ACHN (cell line): ENCODE results near the gene FOXP1.
A peak's percentile ranks its signal among the peaks of the same experiment; 100 is the strongest.

ENCODE experiments used
- DNase-seq: peaks from one replicate; pipeline ENCODE4 v3.0.0-alpha.2; 2015
- in situ Hi-C: cut with HindIII; loops from 2 replicates; pipeline ENCODE4 v1.10.0; 2017; ENCODE audit warnings: low sequenced_read_pairs, low pct_ligation_motif_present, low pct_unique_long_range_greater_than_20kb

FOXP1 gene

GRCh38 chr3:71111784-71112440, 471.6 kb downstream of the FOXP1 start:
- DNase-seq: peak; percentile 37
- in situ Hi-C loops: no loop called here

- in situ Hi-C loops: no loop called here
- DNase-seq: no peak
Observed at GRCh38 chr3:71110385-71111222, 472.9 kb downstream of the FOXP1 start.

DNA sequence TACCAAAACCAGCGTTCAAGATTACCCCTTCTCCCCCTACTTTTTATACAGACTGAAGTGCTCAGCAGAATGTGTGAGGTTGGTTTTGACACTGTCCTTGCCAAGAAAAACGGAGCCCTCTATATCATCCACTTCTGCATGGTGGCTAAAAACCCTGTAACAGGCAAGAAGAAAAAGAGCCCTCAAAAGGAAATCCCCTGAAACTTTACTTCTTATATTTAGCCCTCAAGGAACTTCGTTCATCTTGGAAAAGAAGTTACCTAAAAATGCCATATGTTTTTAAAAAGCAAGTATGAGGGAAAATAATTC, 473.6 kb downstream of the FOXP1 start:
- no peak for DNase-seq
- in situ Hi-C loops: no loop called here

GRCh38 chr3:71109241-71109976, 474.1 kb downstream of the FOXP1 start:
- no peak for DNase-seq
- in situ Hi-C loops: no loop called here

DNA sequence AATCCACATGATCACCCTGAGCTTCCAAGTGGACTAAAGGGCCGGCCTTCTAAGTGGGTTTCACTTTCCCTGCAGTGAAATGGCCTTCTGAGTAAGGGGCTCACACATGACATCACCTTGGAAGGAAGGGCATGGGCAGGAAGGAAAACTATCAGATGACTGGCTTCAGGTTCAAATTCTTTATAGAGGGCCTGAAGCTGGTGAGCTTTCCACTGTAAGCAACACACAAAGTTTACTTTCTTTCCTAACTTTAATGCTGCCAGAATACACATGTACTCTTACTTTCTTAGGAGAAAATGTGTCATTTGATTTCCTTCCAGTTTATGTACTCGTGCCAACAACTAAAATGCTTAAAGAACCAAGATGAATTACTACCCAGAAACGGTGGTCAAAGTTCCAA, 475.6 kb downstream of the FOXP1 start:
- DNase-seq: no peak
- in situ Hi-C loops: no loop called here

- in situ Hi-C loops: no loop called here
- no peak for DNase-seq
Observed at GRCh38 chr3:71104976-71105375, 478.6 kb downstream of the FOXP1 start.

DNA sequence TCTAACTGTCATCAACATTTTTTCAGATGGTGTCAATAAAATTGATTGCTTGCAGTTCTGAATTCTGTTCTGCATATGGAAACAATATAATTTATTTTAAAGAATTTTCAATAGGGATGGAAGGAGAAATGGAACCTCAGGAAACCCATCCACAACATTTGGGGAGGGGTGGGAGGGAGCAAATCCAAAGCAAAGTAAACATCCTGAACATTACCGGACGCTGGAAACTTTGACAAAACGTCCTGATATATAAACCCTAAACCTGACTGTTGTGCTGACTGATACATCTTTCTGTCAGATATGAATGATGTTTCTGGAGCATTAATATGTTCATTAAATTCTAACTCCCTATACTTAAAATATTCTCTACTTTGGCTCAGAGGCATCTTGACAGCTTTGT, 479.0 kb downstream of the FOXP1 start:
- no peak for DNase-seq
- in situ Hi-C loops: no loop called here

GRCh38 chr3:71104121-71104541, 479.4 kb downstream of the FOXP1 start:
- in situ Hi-C loops: no loop called here
- no peak for DNase-seq

DNA sequence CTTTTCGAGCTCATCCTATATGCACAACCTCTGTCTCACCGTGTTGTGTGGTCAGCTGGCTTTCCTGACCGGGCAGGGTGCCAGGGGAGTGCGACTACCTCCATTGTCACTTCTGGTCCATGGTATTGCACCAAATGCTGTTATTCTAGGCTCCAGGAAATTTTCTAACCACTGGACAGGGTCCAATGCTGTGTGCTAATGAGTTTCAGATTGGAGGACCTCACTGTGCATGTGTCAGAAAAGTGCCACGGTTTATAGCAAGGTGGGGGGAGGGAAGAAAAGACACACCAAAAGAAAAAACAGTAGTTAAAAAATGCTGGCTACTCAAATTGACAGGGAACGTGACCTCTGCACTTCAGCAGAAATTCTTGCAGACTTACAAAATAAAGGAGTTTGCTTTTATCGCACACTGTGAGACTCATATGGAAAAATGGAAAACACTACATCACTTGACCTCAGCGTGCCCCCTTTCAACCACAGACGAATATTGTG, 480.1 kb downstream of the FOXP1 start:
- DNase-seq: peak; percentile 14
- in situ Hi-C loops: no loop called here

DNA sequence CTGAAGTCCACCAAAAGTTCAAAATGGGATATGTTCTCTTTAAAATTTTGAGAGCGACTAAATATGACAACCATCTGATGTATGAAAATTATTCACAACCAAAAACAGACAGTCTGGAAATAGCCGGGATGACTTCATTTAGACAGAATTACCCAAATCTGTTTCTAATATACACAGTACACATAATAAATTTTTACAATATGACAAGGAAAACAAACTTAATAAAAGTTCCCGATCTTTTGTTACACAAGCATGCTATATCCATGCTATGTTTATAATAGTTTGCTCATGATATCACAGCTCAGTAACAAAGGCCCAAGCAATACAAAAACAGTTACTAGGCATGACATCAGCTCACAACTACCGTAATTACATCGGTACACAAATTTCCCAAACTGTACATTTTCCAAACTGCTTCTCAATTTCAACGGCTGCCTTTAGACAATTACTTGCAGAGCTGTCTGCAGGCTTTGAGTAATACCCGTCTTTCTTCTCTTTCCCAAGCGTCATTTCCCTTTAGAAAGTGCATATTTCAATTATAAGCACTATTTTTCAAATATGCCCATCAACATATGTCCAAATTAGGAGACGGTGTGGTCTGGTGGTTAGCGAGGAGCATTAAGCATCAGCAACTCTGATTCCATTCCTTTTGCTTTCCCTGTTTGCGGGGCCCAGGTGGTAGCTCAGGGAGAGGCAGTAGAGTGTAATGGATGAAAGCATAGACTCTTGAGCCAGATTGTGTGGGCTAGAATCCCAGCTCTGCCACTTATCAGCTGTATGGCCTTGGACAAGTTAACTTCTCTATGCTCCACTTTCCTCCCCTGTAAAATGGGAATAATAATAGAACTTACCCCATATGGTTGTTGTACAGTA, 481.2 kb downstream of the FOXP1 start:
- DNase-seq: peak; percentile 25
- in situ Hi-C loops: no loop called here

DNA sequence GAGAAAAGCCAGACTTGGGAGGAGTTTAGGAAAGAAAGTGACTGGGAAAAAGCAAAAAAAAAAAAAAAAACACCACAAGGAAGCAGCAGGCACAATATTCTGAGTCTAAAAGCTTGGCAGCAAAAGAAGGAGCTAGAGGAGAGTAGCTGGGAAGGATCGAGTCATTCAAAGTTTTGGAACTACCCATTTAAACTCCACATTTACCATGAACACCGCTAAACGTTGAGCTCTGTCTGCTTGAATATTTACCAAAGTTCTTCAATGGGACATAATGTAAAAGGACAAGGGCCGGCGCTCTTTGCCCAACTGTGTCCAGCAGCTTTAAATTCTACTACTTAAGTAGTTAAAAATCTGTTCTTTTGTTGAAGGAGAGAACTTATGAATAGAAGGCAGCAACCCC, 481.9 kb downstream of the FOXP1 start:
- in situ Hi-C loops: no loop called here
- peak; percentile 21 for DNase-seq

GRCh38 chr3:71101014-71101413, 482.5 kb downstream of the FOXP1 start:
- in situ Hi-C loops: no loop called here
- DNase-seq: peak; percentile 57

- in situ Hi-C loops: no loop called here
- peak; percentile 33 for DNase-seq
Observed at GRCh38 chr3:71099997-71100719, 483.4 kb downstream of the FOXP1 start.

GRCh38 chr3:71097557-71097956, 486.0 kb downstream of the FOXP1 start:
- DNase-seq: no peak
- in situ Hi-C loops: no loop called here

GRCh38 chr3:71095511-71096291, 487.8 kb downstream of the FOXP1 start:
- no peak for DNase-seq
- in situ Hi-C loops: no loop called here

- no peak for DNase-seq
- in situ Hi-C loops: no loop called here
Observed at GRCh38 chr3:71094658-71095209, 488.8 kb downstream of the FOXP1 start.

GRCh38 chr3:71092665-71093064, 490.9 kb downstream of the FOXP1 start:
- in situ Hi-C loops: no loop called here
- no peak for DNase-seq
